Effector memory CD4-positive, alpha-beta T cell (primary cell): Measurements from ENCODE around the gene SRGAP2.
A peak's percentile ranks its signal among the peaks of the same experiment; 100 is the strongest.
"Not testable (repeated sequence)": the region's sequence is repeated elsewhere in the genome, so short reads cannot be mapped to it uniquely, and the experiment has no call there.

Source experiments
- DNase-seq, 3 donors: peaks; one replicate each; pipeline ENCODE4 v3.0.0-alpha.2; 2020
- H3K27ac ChIP-seq: 2 replicates; pipeline ENCODE4 v1.7.0; 2013; ENCODE audit warnings: mild to moderate bottlenecking, low read length, moderate library complexity; ENCODE audit not compliant: insufficient read depth, poor library complexity, severe bottlenecking
- H3K27me3 ChIP-seq: replicated peaks from 2 replicates; pipeline ENCODE4 v1.7.0; 2013; ENCODE audit warnings: mild to moderate bottlenecking, low read length; ENCODE audit not compliant: insufficient read depth, control insufficient read depth, poor library complexity, severe bottlenecking
- H3K36me3 ChIP-seq: 2 replicates; pipeline ENCODE4 v1.7.0; 2013; ENCODE audit warnings: mild to moderate bottlenecking, low read length, moderate library complexity; ENCODE audit not compliant: control insufficient read depth, insufficient read depth
- H3K4me1 ChIP-seq: 2 replicates; pipeline ENCODE4 v1.7.0; 2013; ENCODE audit warnings: low read length, mild to moderate bottlenecking; ENCODE audit not compliant: control insufficient read depth, insufficient read depth, poor library complexity, severe bottlenecking
- H3K4me3 ChIP-seq: 2 replicates; pipeline ENCODE4 v1.7.0; 2013; ENCODE audit warnings: low read length, low read depth, mild to moderate bottlenecking; ENCODE audit not compliant: insufficient read depth, poor library complexity, severe bottlenecking
- H3K9me3 ChIP-seq: 2 replicates; pipeline ENCODE4 v1.7.0; 2013; ENCODE audit warnings: mild to moderate bottlenecking, low read length, moderate library complexity; ENCODE audit not compliant: control insufficient read depth
- total RNA-seq, 3 donors: gene quantifications; one replicate each; lab custom pipeline; 2026; lab: John Stamatoyannopoulos, UW

SRGAP2 gene
- total RNA-seq = 18.7 to 24.8 (median 20.0) reads per million in 3 donors

GRCh38 chr1:206203364-206204158 lies at the start of gene SRGAP2:
TSS of gene SRGAP2 (plus strand) at chr1:206203541. CDS start at chr1:206205971, 2,430 bp downstream.
- H3K4me1 ChIP-seq, H3K36me3 ChIP-seq, H3K27ac ChIP-seq, H3K9me3 ChIP-seq, H3K27me3 ChIP-seq: not testable (repeated sequence)
- H3K4me3 ChIP-seq = peak within 1 kb of the TSS; percentile 49
- peak; percentile 24 to 51 (median 43) for DNase-seq

DNA sequence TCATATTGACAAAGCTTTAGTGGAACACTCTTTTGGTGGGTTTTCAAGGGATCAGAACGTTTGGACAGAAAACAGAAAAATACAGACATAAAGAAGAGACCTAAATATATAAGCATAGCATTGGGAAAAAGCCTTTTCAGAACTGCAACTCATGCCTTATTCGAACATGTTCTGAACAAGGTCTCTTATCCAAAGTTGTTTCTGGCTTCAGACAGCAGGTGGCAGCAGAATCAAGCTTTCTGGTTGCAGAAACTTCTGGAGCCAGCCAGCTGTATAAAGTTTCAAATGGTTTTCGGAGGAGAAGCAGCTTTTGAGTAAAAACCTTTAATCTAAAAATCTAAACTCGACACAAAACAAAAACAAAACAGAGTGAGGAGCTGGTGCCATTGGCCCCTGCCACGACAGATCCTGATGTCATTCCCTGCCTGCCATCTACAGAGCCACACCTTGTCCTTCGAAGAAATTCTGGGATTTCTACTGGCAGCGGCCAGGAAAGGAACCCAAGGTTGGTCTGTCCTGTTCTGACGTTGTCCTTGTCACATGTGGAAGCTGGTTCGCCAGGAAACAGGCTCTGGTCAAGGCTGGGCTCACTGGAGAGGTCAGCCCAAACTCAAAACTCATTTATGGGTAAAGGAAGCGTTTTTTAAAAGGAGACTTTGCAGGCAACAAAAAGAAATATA lies 35.9 kb upstream of the SRGAP2 start:
- not testable (repeated sequence) for DNase-seq, H3K36me3 ChIP-seq, H3K4me3 ChIP-seq

DNA sequence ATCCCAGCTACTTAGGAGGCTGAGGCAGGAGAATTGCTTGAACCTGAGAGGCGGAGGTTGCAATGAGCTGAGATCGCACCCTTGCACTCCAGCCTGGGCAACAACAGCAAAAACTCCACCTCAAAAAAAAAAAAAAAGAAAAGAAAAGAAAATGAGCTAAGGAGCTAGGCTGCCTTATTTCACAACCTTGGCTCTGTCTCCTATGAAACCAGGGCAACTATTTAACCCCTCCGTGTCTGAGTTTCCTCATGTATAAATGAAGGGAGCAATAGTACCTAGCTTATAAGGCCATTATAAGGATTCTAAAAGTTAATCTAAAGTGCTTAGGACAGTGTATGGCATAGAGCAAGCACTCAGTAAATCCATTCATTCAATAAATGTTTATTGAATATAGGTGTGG lies 33.5 kb upstream of the SRGAP2 start:
- DNase-seq, H3K4me1 ChIP-seq, H3K36me3 ChIP-seq, H3K27ac ChIP-seq, H3K4me3 ChIP-seq, H3K27me3 ChIP-seq, H3K9me3 ChIP-seq: not testable (repeated sequence)

More for the DNA sequence above, 35.9 kb upstream of the SRGAP2 start:
- H3K27ac ChIP-seq, H3K27me3 ChIP-seq, H3K9me3 ChIP-seq, H3K4me1 ChIP-seq: not testable (repeated sequence)

DNA sequence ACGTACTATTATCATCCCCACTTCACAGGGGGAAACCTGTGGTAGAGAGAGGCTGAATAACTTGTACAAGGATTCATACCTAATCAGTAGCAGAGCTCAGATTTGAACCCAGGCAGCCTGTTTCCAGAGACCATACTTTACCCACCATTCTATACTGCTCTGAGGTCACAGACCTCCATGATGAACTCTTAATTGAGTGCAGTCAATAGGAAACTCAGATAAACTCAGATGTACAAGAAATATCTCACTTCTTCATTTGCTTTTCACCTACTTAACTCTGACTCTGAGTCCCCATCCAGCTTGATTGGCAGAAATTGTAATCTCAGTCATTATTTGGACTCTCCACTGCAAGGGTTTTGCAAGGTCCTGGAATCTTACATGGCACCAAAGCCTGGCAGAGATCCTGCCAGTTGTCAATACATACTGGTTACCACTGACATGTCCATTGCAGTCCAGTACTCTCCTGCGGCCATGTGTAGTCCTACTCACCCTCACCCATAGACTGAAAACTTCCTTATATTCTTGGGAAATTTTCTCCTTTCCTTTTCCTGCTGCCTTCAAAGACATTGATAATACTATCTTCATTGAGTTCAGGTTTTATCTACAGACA lies 30.1 kb upstream of the SRGAP2 start:
- not testable (repeated sequence) for H3K36me3 ChIP-seq, H3K27ac ChIP-seq, H3K4me3 ChIP-seq, H3K9me3 ChIP-seq, H3K4me1 ChIP-seq, H3K27me3 ChIP-seq, DNase-seq

DNA sequence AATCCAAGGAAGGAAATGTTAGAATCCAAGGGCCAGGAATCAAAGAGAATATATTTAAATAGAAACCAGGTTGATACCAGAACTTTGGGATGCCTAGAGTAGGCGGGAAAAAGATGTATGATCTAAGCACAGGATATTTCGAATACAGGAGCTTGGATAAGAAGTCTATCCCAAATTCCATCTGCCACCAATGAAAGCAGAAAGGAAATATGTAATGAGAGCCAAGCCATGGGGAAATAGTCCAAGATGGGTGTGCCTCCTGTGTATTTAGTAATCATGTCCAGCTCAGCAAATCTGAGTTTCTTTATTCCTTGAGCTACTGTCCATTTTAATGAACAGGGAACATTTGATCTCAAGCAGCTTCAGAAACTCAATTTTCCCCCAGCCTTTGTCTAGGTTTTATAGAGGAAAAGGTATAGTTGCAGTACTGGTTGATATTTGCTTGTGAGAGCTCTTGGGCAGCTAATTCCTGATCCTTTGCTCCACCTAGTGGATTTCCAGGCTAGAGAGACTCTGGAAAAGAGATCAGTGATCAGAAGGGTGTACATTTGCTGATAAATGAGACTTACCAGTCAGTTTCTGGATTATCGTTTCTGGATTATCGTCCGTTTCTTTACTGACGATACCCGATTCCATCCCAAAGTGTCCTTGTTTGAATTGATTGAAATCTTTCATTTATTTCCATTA lies 29.0 kb upstream of the SRGAP2 start:
- not testable (repeated sequence) for H3K9me3 ChIP-seq, H3K36me3 ChIP-seq, H3K27ac ChIP-seq, H3K4me3 ChIP-seq, H3K4me1 ChIP-seq, H3K27me3 ChIP-seq, DNase-seq

DNA sequence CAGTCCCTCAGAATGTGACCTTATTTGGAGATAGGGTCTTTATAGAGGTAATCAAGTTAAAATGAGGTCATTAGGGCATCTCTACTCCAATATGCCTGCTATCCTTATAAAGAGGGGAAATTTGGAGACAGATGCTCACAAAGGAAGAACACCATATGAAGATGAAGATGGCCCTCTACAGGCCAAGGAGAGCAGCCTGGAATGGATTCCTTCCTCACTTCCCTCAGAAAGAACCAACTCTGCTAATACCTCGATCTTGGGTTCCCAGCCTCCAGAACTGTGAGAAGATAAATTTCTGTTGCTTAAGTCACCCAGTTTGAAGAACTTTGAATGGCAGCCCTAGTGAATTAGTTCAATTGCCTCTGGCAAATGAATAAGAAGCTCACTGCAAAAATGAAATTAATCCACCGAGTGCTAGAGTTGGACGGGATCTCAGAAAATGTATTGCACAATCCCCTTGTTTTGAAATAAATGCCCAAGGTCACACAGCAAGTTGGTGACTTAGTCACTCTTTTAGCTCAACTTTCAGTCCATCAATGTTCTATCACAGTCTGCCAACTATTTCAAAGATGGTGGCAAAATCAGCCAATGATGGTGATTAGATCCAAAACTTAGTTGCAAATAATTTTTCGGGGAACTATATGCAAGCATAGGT lies 27.8 kb upstream of the SRGAP2 start:
- not testable (repeated sequence) for H3K4me1 ChIP-seq, H3K9me3 ChIP-seq, H3K36me3 ChIP-seq, H3K27ac ChIP-seq, DNase-seq, H3K4me3 ChIP-seq, H3K27me3 ChIP-seq

DNA sequence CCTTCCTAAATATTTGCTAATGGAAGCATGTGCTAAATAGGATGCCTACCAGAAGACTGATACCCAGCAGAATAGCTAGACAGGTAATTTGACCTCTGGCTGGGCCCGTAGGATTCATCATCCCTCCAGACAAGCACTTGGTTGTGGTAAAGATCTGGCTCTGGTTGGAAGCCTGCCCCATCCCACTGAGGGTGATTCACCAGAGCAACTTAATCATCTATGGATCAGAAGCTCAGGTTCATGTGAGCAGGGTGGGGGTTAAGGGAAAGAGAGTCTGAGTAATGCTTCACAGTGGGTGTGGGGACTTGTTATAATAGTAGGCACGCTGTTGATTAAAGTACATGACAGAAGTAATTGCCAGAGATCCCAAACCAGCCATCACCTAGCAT lies 27.2 kb upstream of the SRGAP2 start:
- DNase-seq, H3K27ac ChIP-seq, H3K36me3 ChIP-seq, H3K4me3 ChIP-seq, H3K27me3 ChIP-seq, H3K9me3 ChIP-seq, H3K4me1 ChIP-seq: not testable (repeated sequence)

GRCh38 chr1:206178061-206178989 lies 25.0 kb upstream of the SRGAP2 start:
- not testable (repeated sequence) for H3K27ac ChIP-seq, H3K36me3 ChIP-seq, H3K4me3 ChIP-seq, DNase-seq, H3K4me1 ChIP-seq, H3K9me3 ChIP-seq, H3K27me3 ChIP-seq

GRCh38 chr1:206179666-206180065 lies 23.7 kb upstream of the SRGAP2 start:
- H3K36me3 ChIP-seq, H3K27ac ChIP-seq, H3K4me1 ChIP-seq, H3K4me3 ChIP-seq, H3K27me3 ChIP-seq, H3K9me3 ChIP-seq, DNase-seq: not testable (repeated sequence)
